ENCODE measurements around the gene FBXL12.
"Not testable (repeated sequence)": the region's sequence is repeated elsewhere in the genome, so short reads cannot be mapped to it uniquely, and the experiment has no call there.

FBXL12 gene, protein sequence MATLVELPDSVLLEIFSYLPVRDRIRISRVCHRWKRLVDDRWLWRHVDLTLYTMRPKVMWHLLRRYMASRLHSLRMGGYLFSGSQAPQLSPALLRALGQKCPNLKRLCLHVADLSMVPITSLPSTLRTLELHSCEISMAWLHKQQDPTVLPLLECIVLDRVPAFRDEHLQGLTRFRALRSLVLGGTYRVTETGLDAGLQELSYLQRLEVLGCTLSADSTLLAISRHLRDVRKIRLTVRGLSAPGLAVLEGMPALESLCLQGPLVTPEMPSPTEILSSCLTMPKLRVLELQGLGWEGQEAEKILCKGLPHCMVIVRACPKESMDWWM

DNA sequence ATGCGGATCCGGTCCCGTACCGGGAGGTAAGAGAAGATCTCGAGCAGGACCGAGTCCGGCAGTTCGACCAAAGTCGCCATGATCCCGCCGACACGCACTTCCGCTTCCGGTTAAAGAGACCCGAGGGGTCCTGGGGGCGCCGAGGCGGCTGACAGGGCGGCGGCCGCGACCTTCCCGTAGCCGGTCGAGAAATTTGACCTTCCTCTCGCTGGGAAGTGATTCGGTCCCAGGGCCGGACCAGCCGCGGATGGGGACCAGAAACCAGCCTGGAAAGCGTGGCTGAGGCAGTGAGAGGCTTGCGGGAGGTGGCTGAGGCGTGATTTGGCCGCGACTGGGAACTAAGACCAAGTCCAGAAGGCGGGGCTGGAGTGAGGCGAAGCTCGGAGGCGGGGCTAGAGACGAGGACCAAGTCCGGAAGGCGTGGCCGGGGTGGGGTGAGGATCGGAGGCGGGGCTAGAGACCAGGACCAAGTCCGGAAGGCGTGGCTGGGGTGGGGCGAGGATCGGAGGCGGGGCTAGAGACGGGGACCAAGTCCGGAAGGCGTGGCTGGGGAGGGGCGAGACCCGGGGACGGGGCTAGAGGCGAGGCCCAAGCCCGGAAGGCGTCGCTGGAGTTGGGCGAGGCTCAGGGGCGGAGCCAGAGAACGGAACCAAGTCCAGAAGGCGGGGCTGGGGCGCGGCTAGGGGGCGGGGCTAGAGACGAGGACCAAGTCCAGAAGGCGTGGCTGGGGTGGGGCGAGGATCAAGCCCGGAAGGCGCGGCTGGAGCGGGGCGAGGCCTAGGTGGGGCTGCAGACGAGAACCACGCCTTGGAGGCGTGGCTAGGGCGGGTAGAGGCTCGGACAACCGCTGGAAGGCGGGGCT is at the start of gene FBXL12:
Gene FBXL12 (minus strand): TSS at position 346 of the 862 bp plus-strand sequence. CDS start 266 bp downstream, at position 80.
- peak; percentile 100 for DNase-seq

DNA sequence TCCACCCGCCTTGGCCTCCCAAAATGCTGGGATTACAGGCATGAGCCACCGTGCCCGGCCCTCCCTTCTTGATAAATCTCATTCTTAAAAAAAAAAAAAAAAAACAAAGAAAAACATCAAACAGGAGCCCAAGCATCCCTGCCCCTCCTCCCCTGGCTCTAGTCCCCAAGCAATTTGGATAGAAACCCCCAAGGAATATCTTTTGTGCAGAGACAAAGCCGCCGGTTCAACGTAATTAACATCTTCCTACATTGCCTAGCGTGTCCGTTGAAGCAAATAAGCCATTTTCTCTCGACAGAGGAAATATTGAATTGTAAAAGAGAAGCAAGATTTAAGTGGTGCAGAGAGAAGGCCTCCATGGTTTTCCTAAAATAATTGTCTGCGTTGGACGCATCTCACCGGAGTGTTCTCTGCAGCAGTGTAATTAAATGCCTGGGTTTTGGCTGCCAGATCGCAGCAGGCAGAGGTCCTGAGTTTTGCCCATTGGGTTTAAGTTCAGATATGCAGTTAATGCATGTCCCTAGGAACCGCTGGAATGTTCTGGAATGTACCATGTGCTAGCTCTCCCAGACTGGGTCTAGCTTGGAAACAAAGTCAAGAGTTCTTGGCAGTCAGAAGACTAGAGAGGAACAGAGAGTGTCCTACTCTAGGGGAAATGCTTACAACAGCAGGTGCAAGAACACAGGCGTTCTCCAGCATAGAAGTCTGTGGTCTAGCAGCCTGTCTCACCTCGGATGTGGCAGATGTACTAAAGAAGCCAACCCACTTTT is 47.0 kb upstream of the FBXL12 start:
- DNase-seq: peak; percentile 82

DNA sequence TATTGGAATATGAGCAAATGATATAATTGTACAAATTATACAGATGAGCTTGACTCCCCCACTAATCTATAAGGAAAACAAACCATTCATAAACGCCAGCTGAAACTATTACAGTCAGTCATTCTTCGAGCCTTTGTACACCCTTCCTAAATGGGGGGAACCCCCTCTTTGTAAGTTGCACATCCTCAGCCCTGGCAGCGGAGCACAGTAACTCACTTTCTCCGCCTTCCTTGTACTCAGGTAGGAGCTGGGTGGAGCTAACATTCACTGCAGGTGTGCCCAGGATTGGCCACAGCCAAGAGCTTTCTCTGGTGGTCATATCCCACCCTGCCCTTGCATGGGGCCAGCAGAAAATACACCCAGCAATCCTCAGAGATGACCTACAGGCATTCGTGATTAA is 44.9 kb upstream of the FBXL12 start:
- DNase-seq: no peak

DNA sequence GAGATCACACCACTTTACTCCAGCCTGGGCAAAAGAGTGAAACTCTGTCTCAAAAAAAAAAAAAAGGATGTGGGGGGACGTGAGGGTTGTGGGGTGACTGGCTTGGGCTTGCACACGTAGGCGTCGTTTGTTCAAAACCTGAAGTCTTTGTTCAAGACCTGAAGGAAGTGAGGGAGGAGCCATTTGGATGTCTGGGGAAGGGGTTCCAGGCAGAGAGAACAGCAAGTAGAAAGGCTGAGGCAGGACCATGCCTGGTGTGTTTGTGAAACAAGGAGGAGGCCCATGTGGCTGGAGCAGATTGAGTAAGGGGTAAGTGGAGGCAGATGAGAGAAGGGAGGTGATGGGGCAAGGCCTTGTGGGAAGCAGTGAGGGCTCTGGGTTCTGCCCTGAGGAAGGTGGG is 44.1 kb upstream of the FBXL12 start:
- no peak for DNase-seq

DNA sequence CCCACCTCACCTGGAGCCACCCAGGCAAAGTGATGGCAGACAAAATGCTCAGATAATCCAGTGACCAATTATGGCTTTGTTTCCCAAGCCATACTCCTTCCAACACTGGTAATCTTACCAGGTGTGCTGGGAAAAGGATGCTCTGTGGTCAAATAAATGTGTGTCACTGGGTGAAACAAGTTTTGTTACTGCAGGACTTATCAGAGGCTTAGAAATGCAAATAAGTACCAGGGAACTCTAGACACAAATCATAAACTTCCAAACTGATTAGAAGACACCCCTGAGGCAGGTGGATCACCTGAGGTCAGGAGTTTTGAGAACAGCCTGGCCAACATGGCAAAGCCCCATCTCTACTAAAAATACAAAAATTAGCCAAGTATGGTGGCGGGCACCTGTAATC is 42.6 kb upstream of the FBXL12 start:
- DNase-seq: no peak

DNA sequence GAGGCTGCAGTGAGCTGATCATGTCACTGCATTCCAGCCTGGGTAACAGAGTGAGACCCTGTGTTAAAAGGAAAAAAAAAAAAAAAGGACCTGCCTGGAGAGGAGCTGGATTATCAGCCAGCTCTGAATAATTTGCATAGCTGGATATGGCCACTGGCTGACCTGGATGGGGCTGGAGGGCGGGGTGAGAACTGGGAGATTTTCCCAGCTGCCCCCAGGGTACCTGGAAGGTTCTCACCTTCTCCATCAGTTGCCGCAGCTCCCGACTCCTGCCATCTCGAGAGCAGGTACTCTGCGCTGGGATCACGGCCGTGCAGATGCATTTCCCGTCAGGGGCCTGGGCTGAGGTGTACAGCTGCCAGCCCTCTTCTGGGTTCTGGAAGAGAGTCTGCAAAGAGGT is 41.5 kb upstream of the FBXL12 start:
- DNase-seq: no peak

DNA sequence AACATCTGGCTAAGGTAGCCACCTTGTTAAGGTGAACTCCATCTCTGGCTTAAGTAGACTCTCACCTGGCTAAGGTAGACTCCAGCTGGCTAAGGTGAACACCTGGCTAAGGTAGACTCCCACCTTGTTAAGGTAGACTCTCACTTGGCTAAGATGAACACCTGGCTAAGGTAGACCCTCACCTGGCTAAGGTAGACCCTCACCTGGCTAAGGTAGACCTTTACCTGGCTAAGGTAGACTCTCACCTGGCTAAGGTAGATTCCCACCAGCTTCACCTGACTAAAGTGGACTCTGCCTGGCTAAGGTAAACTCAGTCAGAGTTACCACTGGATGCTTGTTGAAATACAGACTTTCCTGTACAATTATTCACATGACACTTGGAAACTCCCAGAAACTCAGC is 39.9 kb upstream of the FBXL12 start:
- DNase-seq: no peak

DNA sequence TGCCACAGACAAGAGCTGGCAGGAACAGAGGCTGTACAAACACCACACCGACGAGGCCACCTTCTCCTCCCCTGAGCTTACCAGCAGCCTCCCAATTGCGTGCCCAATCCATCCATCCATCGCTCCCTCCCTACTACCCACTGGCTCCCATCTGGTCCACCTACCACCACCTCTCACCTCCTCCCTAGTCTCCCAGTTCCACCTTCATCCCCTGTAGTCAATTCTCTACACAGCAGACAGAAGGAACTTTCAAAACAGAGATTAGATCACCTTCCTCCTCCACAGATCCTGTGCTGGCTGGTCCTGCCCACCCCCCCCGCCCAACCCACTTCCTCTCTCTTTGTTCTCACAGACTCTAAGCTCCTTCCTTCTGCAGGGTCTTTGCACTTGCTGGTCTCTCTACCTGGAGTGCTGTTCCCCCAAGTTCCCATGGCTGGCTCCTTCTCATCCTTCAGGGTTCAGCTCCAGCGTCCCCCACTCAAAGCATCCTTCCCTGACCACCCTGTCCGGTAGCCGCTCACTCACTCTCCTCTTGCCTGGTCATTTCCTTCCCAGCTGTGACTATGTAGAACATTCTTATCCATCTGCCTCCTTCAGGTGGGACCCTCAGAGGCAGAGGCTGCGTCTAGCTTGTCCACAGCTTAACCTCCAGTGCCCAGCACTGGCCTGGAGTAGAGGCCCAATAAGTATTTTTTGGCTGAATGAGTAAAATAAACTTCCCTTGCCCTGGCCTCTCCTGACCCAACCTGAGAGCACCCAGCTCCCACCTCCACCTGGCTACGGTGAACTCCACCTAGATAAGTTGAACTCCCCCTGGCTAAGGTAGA is 39.3 kb upstream of the FBXL12 start:
- DNase-seq: no peak

DNA sequence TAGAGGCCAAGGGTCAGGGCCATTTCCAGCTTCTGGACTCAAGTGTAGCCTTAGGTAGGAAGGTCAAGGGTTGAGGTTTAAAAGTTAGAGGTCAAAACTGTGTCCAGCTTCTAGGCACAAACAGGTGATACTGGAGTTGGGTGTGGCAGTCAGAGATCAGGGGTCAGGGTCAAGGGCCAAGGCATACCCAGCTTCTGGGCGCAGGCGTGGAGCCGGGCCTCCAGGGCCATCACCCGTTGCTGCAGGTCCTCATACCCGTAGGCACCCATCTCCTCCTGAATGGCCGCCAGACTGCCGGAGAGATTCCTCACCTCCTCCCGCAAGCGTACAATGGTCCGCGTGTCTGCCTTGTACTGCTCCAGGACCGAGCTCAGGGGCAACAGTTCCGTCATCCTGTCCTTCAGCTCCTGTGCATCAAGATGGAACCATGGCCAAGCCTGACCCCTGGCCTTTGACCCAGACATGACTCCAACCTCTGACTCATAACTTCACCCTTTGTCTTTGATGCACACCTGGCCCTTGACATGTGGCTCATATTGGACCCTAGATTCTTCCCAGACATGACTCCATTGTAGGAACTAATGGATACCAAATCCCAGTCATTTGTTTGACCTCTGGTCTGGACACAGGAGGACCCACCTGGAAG is 38.3 kb upstream of the FBXL12 start:
- DNase-seq: no peak

DNA sequence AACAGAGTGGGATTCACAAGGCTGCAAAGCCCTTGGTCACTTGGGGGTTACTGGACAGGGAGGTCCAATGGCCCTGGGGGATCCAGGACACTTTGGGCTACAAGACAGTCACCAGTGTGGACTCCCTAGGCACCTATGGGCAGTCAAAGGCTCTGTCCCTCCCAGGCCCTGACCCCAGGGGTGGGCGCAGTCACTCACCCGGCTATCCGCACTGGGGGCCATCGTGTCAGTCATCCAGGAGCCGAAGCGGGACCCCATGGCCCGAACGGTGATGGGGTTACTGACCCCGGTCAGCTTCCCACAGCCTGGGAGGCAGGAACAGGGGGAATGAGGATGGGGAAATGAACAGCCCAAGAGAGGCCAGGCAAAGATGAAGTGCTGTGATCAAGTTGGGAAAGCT is 37.7 kb upstream of the FBXL12 start:
- DNase-seq: no peak

DNA sequence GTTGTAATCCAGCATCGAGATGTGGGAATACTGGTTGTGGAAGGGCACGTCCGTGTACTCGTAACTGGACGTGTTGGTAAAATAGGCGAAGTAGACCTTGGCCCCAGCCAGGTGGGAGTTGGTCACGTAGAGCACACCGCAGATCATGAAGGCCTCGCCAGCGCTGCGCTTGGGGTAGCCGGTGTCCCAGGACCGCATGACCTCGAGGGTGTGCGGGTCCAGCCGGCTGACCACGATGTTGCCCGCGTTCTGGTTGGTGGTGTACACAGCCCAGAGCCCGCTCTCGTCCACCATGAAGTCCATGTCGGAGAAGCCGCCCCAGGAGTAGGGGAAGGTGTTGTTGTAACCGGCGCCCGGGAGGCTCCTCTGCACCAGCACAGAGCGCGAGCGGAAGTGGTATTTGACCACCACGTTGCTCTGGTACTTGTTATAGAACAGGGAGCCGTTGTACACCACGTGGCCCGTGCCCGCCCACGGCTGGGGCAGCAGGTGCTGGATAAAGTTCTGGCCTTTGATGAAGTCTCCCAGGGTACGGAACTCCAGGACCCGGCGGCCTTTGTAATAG is 35.5 kb upstream of the FBXL12 start:
- DNase-seq: no peak

DNA sequence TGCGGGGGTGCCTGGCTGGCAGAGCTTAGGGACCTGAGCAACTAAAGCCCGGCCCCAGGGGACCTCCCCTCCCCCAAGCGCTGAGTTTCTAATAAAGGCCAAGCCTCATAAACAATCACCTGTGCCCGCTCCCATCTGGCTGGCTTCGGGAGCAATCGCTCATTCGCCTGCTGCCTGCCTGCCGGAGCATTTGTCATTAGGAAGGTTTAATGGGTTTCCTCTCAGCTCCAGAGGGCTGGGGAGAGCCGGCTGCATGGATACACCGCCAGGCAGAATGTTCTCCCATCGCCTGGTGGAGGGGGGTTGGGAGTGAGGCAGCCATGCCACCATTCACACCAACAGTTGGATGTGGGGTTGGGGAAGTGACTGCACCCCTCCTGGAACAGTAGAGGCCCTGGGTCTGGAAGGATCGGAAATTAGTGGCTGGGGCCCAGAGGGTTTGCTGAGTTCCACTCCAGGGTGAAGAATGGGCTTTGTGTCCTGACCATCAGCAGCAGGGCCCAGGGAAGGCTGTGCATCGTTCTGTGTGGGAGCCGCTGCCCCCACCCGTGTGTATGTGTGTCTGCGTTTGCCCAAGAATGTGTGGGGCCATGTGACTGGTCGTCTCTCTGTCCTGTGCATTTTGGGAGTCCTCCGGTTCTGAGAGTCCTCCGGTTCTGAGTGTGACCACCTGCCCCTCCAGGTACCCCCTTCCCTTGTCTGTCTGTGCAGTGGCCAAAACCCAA is 31.5 kb upstream of the FBXL12 start:
- DNase-seq: no peak

DNA sequence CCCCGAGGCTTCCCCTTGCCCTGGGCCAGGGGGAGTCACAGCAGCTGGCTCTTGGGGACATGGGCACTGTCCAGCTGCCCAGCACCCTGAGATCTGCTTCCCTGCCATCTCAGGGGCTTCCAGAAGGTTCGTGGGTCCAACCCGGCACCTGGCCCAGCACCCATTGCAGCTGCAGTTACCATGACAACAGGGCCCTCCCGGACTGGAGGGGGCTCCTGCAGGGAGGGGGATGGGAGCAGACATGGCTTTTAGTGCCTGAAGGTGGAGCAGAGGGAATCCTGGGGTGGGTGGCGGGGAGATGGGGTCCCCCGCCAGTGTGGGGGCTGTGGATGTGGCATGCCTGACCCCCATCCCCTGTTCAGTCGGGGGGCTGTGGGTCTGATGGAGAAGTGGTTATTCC is 30.9 kb upstream of the FBXL12 start:
- no peak for DNase-seq

DNA sequence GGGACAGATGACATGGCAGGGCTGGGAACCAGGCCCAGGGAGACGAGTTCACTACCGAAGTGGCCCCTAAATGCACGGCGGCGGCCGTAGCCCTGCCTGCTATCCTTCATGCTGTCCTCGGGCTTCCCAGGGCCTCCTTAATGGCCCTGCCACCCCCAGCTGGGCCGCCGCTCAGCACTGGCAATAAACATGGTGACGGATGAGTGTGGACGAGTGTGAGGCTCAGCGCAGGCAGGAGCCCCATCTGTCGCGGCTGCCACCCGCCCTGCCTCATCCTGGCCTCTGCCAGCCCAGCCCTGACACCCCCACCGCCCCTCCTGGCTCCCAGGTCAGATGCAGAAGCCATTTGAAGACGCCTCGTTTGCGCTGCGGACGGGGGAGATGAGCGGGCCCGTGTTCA is 29.9 kb upstream of the FBXL12 start:
- no peak for DNase-seq

DNA sequence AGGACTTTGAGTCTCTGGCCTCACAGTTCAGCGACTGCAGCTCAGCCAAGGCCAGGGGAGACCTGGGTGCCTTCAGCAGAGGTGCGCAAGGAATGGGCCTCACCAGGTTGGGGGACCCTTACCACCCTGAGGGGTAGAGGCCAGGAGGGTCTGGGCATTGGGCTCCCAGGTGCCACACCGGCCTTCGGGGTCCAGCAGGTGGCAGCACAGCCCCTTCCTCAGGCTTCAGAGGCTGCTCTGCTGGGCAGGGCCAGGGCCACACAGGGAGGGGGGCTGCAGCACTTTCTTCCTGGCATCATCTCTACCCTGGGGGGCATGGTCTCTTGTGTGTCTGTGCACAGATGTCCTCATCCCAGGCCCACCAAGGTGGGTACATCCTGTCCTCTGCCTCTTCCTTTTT is 29.2 kb upstream of the FBXL12 start:
- no peak for DNase-seq

DNA sequence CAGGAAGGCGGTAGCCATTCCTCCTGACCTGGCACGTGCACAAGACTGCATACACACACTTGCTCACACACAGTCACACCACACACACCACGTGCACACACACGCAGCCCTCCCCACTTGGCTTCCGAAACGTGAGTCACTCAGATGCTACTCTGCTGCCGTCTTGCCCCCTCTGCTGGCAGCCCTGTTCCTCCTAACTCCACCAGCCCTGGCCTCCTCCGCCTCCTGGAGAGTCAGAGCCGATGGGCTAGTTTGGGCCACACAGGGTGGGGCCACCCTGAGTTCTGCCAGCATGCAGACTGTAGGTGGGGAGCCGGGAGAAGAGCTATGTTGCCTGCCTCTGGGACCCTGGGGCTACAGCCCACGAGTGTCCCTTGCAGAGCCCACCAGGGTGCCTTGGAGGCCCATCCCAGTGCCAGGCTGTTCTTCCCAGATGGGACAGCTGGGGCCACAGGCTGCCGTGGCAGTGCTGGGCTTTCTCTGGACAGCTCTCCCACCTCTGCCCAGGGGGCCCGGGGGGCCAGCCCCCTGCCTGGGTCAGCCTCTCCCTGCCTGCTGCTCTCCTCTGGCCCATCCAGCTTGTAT is 28.3 kb upstream of the FBXL12 start:
- no peak for DNase-seq

DNA sequence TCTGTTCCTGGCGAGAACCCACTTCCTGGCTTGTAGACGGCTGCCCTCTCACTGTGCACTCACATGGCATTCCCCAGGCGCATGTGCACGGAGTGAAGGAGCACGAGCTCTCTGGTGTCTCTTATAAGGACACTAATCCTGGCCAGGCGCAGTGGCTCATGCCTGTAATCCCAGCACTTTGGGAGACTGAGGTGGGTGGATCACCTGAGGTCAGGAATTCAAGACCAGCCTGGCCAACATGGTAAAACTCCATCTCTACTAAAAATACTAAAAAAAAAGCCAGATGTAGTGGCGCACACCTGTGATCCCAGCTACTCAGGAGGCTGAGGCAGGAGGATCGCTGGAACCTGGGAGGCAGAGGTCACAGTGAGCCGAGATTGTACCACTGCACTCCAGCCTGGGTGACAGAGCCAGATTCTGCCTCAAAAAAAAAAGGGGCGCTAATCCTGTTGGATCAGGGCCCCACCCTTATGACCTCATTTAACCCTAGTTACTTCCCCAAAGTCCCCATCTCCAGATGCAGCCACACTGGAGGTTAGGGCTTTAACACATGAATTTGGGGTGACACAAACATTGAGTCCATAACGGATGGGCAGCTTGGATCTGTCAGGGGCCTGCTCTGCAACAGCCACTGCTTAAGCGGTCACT is 24.9 kb upstream of the FBXL12 start:
- not testable (repeated sequence) for DNase-seq

DNA sequence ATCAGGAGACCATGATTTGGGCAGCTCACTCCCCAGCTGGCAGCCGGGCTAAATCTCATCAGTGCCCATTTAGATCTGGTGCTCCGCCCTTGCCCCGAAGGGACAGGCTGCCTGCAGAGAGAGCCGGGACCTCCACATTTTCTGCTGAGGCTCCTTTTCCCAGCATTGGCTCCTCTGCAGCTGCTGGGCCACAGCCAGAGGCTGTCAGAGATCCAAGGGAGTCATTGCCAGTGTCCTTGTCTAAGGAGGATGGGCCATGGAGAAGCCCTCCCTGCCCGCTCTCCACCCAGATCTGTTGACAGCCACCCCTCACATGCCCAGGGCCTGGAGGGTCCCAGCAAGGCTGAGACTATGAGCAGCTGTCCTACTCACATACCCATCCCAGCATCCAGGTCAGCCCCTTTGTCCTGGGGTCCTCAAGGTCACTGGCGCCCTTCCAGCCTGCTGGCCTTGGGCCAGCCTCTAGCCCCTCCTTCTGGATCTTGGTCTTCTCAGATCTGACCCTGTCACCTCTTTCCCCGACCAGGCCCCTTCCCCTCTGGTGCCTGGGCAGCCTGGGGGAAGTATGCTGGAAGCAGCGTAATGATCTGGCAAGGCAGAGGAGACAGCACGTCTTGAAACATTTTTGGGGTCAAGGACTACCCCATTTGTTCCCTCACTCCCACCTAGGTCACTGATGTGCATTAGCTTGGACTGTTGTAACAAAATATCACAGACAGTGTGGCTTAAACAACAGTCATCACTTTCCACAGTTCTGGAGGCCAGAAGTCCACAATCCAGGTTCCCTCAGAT is 24.2 kb upstream of the FBXL12 start:
- no peak for DNase-seq

DNA sequence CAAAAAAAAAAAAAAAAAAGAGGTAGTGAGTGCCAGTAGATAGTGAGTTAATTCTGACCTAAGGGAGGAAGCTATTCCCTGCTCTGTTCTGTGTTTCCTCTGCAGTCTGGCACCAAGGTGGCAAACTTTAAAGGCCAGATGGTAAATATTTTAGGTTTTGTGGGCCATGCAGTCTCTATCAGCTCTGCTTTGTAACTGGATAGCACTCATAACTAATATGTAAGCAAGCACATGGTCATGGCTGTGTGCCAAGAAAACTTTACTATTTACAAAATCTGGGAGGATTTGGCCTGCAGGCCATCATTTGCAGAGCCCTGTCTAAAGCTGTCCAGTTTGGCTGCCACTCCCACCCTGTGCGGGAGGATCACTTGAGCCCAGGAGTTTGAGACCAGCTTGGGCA is 20.5 kb upstream of the FBXL12 start:
- DNase-seq: no peak

All from RPMI8226 (cell line).